MM.1S (cell line): ENCODE data around the gene TEX48.

Source experiments
- EZH2 ChIP-seq: fragments of 300-600 bp; sonication (generic); optimal IDR thresholded peaks from 2 replicates; pipeline ENCODE3; 2017; ENCODE audit warnings: low read depth, mild to moderate bottlenecking, antibody characterized with exemption, low read length, mixed read lengths
- EZH2phosphoT487 ChIP-seq: fragments of 300-600 bp; sonication (generic); IDR thresholded peaks from 2 replicates; pipeline ENCODE4 v1.6.1; 2018; ENCODE audit warnings: antibody characterized with exemption, low read length
- TF ChIP-seq, protein P1 (sequence below): fragments of 300-600 bp; sonication (generic); IDR thresholded peaks from 2 replicates; pipeline ENCODE4 v1.5.1; 2016; ENCODE audit warnings: antibody characterized with exemption, low read length, mixed read lengths

DNA sequence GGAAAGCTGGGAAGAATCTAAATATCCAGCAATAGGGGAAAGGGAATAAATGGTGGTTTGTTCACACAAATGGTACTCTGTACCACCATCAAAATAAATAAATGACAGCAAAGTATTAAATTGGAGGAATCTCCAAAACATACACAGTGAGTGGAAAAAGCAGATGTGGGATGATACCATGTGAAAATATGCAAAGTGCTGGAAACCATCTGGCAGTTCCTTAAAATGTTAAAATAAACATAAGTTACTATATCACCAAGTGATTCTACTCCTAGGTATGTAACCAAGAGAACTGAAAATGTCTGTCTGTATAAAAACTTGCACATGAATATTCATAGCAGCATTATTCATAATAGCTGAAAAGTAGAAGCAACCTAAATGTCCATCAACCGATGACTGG is 41.9 kb upstream of the TEX48 start:
- TF ChIP-seq, protein P1, sequence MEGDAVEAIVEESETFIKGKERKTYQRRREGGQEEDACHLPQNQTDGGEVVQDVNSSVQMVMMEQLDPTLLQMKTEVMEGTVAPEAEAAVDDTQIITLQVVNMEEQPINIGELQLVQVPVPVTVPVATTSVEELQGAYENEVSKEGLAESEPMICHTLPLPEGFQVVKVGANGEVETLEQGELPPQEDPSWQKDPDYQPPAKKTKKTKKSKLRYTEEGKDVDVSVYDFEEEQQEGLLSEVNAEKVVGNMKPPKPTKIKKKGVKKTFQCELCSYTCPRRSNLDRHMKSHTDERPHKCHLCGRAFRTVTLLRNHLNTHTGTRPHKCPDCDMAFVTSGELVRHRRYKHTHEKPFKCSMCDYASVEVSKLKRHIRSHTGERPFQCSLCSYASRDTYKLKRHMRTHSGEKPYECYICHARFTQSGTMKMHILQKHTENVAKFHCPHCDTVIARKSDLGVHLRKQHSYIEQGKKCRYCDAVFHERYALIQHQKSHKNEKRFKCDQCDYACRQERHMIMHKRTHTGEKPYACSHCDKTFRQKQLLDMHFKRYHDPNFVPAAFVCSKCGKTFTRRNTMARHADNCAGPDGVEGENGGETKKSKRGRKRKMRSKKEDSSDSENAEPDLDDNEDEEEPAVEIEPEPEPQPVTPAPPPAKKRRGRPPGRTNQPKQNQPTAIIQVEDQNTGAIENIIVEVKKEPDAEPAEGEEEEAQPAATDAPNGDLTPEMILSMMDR: no peak
- TF ChIP-seq EZH2phosphoT487 (no peak), EZH2 (no peak)
